Osteocyte (in vitro differentiated cells): ENCODE measurements around the gene ABCC1. TPM values are rescaled to one million over a fixed set of nuclear protein-coding genes. Genes with fewer than 3 reads are reported as not detected.

Experiments used
- DNase-seq: peaks from one replicate; pipeline ENCODE4 v3.0.0; 2021; ENCODE audit warnings: mixed read lengths; ENCODE audit not compliant: unreplicated experiment; ENCODE audit errors: extremely low spot score
- H3K27ac Mint-ChIP-seq: one replicate; pipeline ENCODE4 v1.8.0; 2021; ENCODE audit warnings: mild to moderate bottlenecking, mixed read lengths; ENCODE audit not compliant: unreplicated experiment
- H3K27me3 Mint-ChIP-seq: one replicate; pipeline ENCODE4 v1.8.0; 2021; ENCODE audit warnings: mixed read lengths; ENCODE audit not compliant: unreplicated experiment
- H3K36me3 Mint-ChIP-seq: one replicate; pipeline ENCODE4 v1.8.0; 2021; ENCODE audit warnings: mixed read lengths; ENCODE audit not compliant: unreplicated experiment
- H3K4me1 Mint-ChIP-seq: one replicate; pipeline ENCODE4 v1.8.0; 2021; ENCODE audit warnings: mixed read lengths; ENCODE audit not compliant: unreplicated experiment
- H3K4me3 Mint-ChIP-seq: one replicate; pipeline ENCODE4 v1.8.0; 2021; ENCODE audit warnings: mild to moderate bottlenecking, moderate library complexity, mixed read lengths; ENCODE audit not compliant: unreplicated experiment
- H3K9me3 Mint-ChIP-seq: one replicate; pipeline ENCODE4 v1.8.0; 2021; ENCODE audit warnings: mixed read lengths; ENCODE audit not compliant: unreplicated experiment
- total RNA-seq: library from RNA; stranded (reverse); gene quantifications from 2 replicates; pipeline ENCODE4 v1.2.1, GENCODE V29; 2021
- TF ChIP-seq, protein P1 (sequence below): fragments of 200-600 bp; sonication (generic); IDR thresholded peaks from 2 replicates; pipeline ENCODE4 v1.5.0; 2021; ENCODE audit warnings: antibody characterized with exemption, mild to moderate bottlenecking, moderate library complexity

Gene ABCC1
- total RNA-seq, 1 donor from 2014 or later = 256 TPM

DNA sequence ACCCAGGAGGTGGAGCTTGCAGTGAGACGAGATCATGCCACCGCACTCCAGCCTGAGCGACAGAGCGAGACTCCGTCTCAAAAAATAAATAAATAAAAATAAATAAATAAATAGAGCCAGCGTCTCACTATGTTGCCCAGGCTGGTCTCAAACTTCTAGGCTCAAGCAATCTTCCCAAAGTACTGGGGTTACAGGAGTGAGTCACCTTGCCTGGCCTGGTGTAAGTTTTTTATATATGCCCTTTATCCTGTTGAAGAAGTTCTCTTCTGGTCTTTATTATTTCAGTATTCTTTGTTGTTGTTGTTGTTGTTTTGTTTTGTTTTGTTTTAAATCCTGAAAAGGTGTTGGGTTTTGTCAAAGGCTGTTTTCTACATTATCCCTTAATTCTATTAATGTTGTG is 30.1 kb upstream of the ABCC1 start:
- H3K27ac Mint-ChIP-seq = no peak overlapping the region
- no peaks in the 10 kb centered on the region for H3K36me3 Mint-ChIP-seq
- H3K27me3 Mint-ChIP-seq = no peaks in the 10 kb centered on the region
- H3K4me1 Mint-ChIP-seq = peaks cover 8% of the 10 kb centered on the region
- TF ChIP-seq, protein P1, sequence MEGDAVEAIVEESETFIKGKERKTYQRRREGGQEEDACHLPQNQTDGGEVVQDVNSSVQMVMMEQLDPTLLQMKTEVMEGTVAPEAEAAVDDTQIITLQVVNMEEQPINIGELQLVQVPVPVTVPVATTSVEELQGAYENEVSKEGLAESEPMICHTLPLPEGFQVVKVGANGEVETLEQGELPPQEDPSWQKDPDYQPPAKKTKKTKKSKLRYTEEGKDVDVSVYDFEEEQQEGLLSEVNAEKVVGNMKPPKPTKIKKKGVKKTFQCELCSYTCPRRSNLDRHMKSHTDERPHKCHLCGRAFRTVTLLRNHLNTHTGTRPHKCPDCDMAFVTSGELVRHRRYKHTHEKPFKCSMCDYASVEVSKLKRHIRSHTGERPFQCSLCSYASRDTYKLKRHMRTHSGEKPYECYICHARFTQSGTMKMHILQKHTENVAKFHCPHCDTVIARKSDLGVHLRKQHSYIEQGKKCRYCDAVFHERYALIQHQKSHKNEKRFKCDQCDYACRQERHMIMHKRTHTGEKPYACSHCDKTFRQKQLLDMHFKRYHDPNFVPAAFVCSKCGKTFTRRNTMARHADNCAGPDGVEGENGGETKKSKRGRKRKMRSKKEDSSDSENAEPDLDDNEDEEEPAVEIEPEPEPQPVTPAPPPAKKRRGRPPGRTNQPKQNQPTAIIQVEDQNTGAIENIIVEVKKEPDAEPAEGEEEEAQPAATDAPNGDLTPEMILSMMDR = no peak
- H3K4me3 Mint-ChIP-seq = no peak overlapping the region
- no peaks in the 10 kb centered on the region for H3K9me3 Mint-ChIP-seq
- no peak for DNase-seq

DNA sequence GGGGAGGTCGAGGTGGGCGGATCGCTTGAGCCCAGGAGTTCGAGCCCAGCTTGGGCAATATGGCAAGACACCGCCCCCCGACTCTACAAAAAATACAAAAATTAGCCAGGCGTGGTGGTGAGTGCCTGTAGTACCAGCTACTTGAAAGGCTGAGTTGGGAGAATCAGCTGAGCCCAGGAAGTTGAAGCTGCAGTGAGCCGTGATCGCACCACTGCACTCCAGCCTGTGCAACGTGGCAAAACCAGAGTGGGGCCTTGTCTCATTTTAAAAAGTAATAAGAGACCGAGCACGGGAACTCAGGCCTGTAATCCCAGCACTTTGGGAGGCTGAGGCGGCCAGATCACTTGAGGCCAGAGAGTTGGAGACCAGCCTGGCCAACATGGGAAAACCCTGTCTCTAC is 24.4 kb upstream of the ABCC1 start:
- no peaks in the 10 kb centered on the region for H3K9me3 Mint-ChIP-seq
- H3K4me3 Mint-ChIP-seq = no peak overlapping the region
- H3K27ac Mint-ChIP-seq = no peak overlapping the region
- TF ChIP-seq, protein P1 = no peak
- no peaks in the 10 kb centered on the region for H3K36me3 Mint-ChIP-seq
- H3K27me3 Mint-ChIP-seq = no peaks in the 10 kb centered on the region
- peaks cover 8% of the 10 kb centered on the region for H3K4me1 Mint-ChIP-seq
- no peak for DNase-seq

DNA sequence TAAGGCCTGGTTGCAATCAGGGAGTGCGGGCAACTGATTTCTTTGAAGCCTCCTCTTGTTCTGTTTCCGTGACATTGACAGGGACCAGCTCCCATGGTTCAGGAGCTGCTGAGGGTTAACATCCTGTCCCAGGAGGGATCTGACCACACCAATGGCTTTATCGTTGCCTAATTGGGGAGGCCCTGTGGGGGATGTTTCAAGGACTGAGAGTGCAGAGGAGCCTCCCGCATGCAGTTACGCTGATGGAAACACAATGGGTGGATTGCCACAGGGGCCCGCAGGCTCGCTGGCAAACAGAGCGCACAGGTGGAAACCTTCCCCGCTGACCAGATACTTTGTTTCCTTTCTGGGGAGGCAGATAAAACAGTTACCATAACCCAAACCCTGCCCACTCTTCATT is 23.8 kb upstream of the ABCC1 start:
- TF ChIP-seq, protein P1 = no peak
- Mint-ChIP-seq H3K27ac (no peak overlapping the region), H3K4me1 (peaks cover 2% of the 10 kb centered on the region), H3K9me3 (no peaks in the 10 kb centered on the region), H3K27me3 (no peaks in the 10 kb centered on the region), H3K36me3 (no peaks in the 10 kb centered on the region), H3K4me3 (no peak overlapping the region)
- DNase-seq = no peak

DNA sequence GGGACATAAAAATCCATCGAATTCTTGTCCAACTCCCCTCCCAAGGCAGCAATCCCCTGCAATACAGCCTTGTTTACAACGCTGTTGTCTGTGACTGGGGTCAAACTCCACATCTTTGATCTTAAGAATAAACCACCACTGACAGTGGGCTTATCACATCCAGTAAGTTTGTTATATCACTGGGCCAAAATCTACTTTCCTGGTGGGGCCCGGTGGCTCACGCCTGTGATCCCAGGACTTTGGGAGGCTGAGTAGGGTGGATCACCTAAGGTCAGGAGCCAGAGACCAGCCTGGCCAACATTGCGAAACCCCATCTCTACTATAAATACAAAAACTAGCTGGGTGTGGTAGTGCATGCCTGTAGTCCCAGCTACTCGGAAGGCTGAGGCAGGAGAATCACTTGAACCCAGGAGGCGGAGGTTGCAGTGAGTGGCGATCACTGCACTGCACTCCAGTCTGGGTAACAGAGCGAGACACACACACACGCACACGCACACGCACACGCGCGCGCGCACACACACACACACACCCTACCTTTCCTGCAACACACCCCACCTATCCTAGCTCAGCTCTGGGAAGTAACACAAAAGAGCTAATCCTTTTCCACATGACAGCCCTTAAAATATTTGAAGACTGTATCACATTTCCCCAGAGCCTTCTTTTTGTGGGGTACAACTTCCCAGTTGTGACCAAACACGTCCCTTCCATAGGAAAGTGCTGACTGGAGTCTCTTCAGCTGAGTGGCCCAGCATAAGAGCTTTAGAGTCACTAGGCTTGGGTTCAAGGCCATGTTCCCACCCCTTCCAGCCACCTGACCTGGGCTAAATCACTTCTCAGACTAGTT is 20.9 kb upstream of the ABCC1 start:
- Mint-ChIP-seq H3K27me3 (no peaks in the 10 kb centered on the region), H3K27ac (no peak overlapping the region), H3K4me1 (peaks cover 2% of the 10 kb centered on the region), H3K9me3 (peaks cover 4% of the 10 kb centered on the region), H3K36me3 (peaks cover 2% of the 10 kb centered on the region), H3K4me3 (no peak overlapping the region)
- TF ChIP-seq, protein P1 = no peak
- no peak for DNase-seq

DNA sequence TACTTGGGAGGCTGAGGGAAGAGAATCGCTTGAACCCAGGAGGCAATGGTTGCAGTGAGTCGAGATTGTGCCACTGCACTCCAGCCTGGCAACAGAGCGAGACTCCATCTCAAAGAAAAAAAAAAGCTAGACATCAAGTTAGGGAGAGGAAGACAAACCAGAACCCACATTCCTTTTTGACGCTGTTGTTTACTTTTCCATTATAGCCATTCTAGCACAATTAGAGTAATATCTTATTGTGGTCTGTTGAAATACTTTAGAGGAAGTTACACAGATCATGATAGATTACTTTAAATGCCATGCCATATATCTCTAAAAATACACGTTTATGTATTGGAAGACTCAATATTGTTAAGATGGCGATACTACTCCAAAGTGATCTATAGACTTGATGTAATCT is 16.5 kb upstream of the ABCC1 start:
- Mint-ChIP-seq H3K9me3 (peaks cover 12% of the 10 kb centered on the region), H3K4me3 (no peak overlapping the region), H3K4me1 (peaks cover 2% of the 10 kb centered on the region), H3K36me3 (peaks cover 2% of the 10 kb centered on the region), H3K27me3 (no peaks in the 10 kb centered on the region), H3K27ac (no peak overlapping the region)
- TF ChIP-seq, protein P1 = no peak
- no peak for DNase-seq
